Activated CD4-positive, alpha-beta T cell treated with anti-CD3 and anti-CD28 coated beads, Interleukin-2, amount 10 ng/mL, durations not matched to agents 7 days and 5 days (primary cell): Measurements from ENCODE around the gene SFXN2. TPM values are rescaled to one million over a fixed set of nuclear protein-coding genes. Genes with fewer than 3 reads are reported as not detected.
A peak's percentile ranks its signal among the peaks of the same experiment; 100 is the strongest.
"Not testable (repeated sequence)": the region's sequence is repeated elsewhere in the genome, so short reads cannot be mapped to it uniquely, and the experiment has no call there.

Experiments used
- CTCF ChIA-PET: fragments of 350-600 bp; sonication (Branson Sonifier 250); formaldehyde crosslinking; loops from one replicate; lab custom pipeline; 2021; ENCODE audit warnings: antibody characterized with exemption; lab: Charles Lee
- POLR2A ChIA-PET: fragments of 350-600 bp; sonication (Branson Sonifier 250); formaldehyde crosslinking; loops from one replicate; lab custom pipeline; 2021; ENCODE audit warnings: antibody characterized with exemption; lab: Charles Lee
- DNase-seq: peaks from one replicate; pipeline ENCODE4 v3.0.0-alpha.2; 2020
- H3K27ac Mint-ChIP-seq: one replicate; pipeline ENCODE4 v1.8.0; 2021; ENCODE audit warnings: mild to moderate bottlenecking, moderate library complexity, mixed read lengths
- H3K27me3 Mint-ChIP-seq: one replicate; pipeline ENCODE4 v1.8.0; 2021; ENCODE audit warnings: mixed read lengths
- H3K36me3 Mint-ChIP-seq: one replicate; pipeline ENCODE4 v1.8.0; 2021; ENCODE audit warnings: low read depth, mixed read lengths
- H3K4me1 Mint-ChIP-seq: one replicate; pipeline ENCODE4 v1.8.0; 2021; ENCODE audit warnings: mixed read lengths
- H3K4me3 Mint-ChIP-seq: one replicate; pipeline ENCODE4 v1.8.0; 2021; ENCODE audit warnings: mild to moderate bottlenecking, moderate library complexity, mixed read lengths
- H3K9me3 Mint-ChIP-seq: one replicate; pipeline ENCODE4 v1.8.0; 2021; ENCODE audit warnings: mixed read lengths
- total RNA-seq, 2 experiments: library from RNA; stranded (reverse); gene quantifications; one replicate each; pipeline ENCODE4 v1.2.3, GENCODE V29; 2021

Gene SFXN2
- total RNA-seq, result 10 to 100 TPM; 20.7 to 23.6 TPM

GRCh38 chr10:102714621-102715455 is at the start of gene SFXN2:
SFXN2 (plus strand) TSS chr10:102714636; CDS start chr10:102726637, 12,001 bp downstream.
- Mint-ChIP-seq H3K9me3 (no peaks in the 10 kb centered on the region), H3K4me1 (peaks cover 60% of the 10 kb centered on the region), H3K27me3 (no peaks in the 10 kb centered on the region), H3K27ac (peak within 1 kb of the TSS; percentile 82), H3K36me3 (peaks cover 12% of the 10 kb centered on the region), H3K4me3 (peak within 1 kb of the TSS; percentile 81)
- DNase-seq, result peak; percentile 71
- ChIA-PET CTCF (interaction anchor here (0.6 to 2.1 kb wide), 15 partner anchors 10 to 361 kb away, joined by 3 to 14 read pairs (median 5); partner anchors contain the start of gene WBP1L), POLR2A (interaction anchor here (0.7 to 0.9 kb wide), 4 partner anchors 41 to 1203 kb away, joined by 3 to 4 read pairs (median 3); no protein-coding TSS in a partner anchor)

- H3K27me3 Mint-ChIP-seq, result no peaks in the 10 kb centered on the region
- CTCF ChIA-PET, result interaction anchor here (0.7 to 1.3 kb wide), 4 partner anchors 10 to 89 kb away, joined by 3 to 6 read pairs (median 3); partner anchors contain the start of gene TRIM8
- H3K4me1 Mint-ChIP-seq, result peaks cover 28% of the 10 kb centered on the region
- no peak overlapping the region for H3K27ac Mint-ChIP-seq
- no peak overlapping the region for H3K4me3 Mint-ChIP-seq
- DNase-seq, result no peak
- POLR2A ChIA-PET, result no interaction called here
- H3K9me3 Mint-ChIP-seq, result no peaks in the 10 kb centered on the region
- H3K36me3 Mint-ChIP-seq, result no peaks in the 10 kb centered on the region
Observed at GRCh38 chr10:102665904-102666509, 48.4 kb upstream of the SFXN2 start.

DNA sequence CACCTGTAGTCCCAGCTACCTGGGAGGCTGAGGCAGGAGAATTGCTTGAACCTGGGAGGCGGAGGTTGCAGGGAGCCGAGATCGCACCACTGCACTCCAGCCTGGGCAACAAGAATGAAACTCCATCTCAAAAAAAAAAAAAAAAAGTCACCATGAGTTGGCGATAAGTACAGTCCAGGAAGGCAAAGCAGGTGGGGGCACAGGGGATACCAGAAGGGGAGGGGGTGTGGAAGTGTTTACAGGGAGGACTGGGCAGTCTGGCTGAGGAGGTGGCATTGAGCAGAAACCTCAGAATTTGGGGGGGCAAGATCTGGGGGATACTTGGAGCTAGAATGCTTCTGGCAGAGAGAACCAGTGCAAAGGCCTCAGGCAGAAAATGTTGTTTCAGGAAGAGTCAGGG is 47.0 kb upstream of the SFXN2 start:
- CTCF ChIA-PET, result interaction anchor here (3.1 kb wide), 1 partner anchor 11 kb away, joined by 14 read pairs; no protein-coding TSS in a partner anchor

DNA sequence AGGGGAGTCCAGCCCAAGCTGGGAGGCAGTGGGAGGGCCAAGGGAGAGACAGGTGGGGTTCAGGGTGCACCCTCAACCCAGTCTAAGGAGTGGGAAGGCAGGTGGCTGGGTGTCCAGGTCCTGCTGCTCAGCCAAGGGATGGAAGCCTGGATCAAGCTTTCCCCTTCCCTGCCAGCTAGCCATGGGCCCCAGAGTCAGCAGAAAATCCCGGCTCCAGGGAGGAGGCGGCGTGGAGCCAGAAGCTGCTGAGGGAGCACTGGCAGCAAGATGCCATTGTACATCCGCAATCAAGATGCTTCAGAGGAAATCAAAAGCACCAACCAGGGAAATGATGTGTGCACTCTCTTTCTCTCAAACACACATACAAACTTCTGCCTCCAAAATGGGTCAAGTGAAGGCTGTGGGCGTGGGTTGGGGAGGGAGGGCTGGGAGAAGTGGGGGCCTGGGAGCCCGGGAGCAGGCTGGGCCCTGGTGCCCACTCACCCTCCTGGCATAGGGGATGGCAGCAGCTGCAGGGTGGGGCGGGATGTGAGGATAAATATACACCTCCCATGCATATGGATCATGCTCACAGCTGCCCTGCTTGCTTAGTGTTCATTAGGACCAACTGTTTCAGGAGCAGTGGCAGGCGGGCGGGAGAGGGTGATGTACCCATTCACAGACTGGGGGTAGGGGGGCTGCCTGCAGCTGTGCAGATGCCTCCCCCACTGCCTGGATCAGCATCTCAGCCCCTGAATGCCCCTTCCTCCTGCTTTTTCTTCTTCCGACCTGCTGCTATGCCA is 45.9 kb upstream of the SFXN2 start:
- DNase-seq, result no peak
- Mint-ChIP-seq H3K4me3 (no peak overlapping the region), H3K4me1 (peaks cover 22% of the 10 kb centered on the region), H3K9me3 (no peaks in the 10 kb centered on the region), H3K27ac (peak overlapping the region; percentile 6), H3K36me3 (no peaks in the 10 kb centered on the region), H3K27me3 (no peaks in the 10 kb centered on the region)
- ChIA-PET CTCF (interaction anchor here (0.6 to 3.1 kb wide), 7 partner anchors 8 to 52 kb away, joined by 3 to 14 read pairs (median 5); partner anchors contain the start of gene TRIM8), POLR2A (no interaction called here)

More for the DNA sequence above, 47.0 kb upstream of the SFXN2 start:
- DNase-seq, H3K4me3 Mint-ChIP-seq, POLR2A ChIA-PET, H3K27me3 Mint-ChIP-seq, H3K9me3 Mint-ChIP-seq, H3K27ac Mint-ChIP-seq, H3K36me3 Mint-ChIP-seq: not testable (repeated sequence)
- peaks cover 15% of the 10 kb centered on the region for H3K4me1 Mint-ChIP-seq

GRCh38 chr10:102669206-102670064 is 45.0 kb upstream of the SFXN2 start:
- CTCF ChIA-PET, result interaction anchor here (0.6 to 3.1 kb wide), 15 partner anchors 9 to 270 kb away, joined by 3 to 14 read pairs (median 4); partner anchors contain the start of genes ARL3, SFXN2, SUFU and TRIM8
- POLR2A ChIA-PET, result no interaction called here
- no peaks in the 10 kb centered on the region for H3K9me3 Mint-ChIP-seq
- H3K27ac Mint-ChIP-seq, result peak overlapping the region; percentile 9
- H3K36me3 Mint-ChIP-seq, result no peaks in the 10 kb centered on the region
- peaks cover 30% of the 10 kb centered on the region for H3K4me1 Mint-ChIP-seq
- no peaks in the 10 kb centered on the region for H3K27me3 Mint-ChIP-seq
- DNase-seq, result no peak
- H3K4me3 Mint-ChIP-seq, result no peak overlapping the region

- no peak overlapping the region for H3K4me3 Mint-ChIP-seq
- H3K9me3 Mint-ChIP-seq, result no peaks in the 10 kb centered on the region
- H3K4me1 Mint-ChIP-seq, result peaks cover 37% of the 10 kb centered on the region
- CTCF ChIA-PET, result interaction anchor here (0.6 to 3.1 kb wide), 13 partner anchors 8 to 271 kb away, joined by 3 to 14 read pairs (median 4); partner anchors contain the start of genes ARL3, SFXN2, SUFU and TRIM8
- peaks cover 4% of the 10 kb centered on the region for H3K36me3 Mint-ChIP-seq
- POLR2A ChIA-PET, result no interaction called here
- no peaks in the 10 kb centered on the region for H3K27me3 Mint-ChIP-seq
- no peak for DNase-seq
- peak overlapping the region; percentile 9 for H3K27ac Mint-ChIP-seq
Observed at GRCh38 chr10:102670065-102670670, 44.3 kb upstream of the SFXN2 start.

DNA sequence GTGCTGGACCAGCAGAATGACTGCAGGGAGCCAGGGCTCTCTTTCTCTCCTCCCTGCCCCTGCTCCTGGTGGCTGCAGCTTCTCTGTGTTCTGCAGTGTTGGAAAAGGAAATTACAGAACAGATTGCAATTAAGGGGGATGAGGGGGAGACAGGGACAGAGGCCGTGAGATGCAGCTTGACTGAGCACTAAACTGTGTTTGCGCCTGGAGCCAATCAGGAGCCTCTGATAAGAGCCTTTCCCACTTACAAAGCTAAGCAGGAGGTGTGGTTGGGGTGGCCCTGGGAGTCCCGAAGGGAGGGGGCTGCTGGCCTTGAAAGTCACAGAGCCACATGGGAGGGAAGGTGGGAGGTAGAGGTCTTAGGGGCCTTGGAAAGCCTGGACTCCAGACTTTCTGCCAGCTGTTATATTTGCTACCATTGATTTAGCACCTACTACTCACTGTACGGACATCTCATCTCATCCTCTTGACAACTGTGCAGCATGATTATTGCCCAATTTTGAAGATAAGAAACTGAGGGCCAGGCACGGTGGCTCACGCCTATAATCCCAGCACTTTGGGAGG is 43.5 kb upstream of the SFXN2 start:
- H3K4me3 Mint-ChIP-seq, result no peak overlapping the region
- H3K27ac Mint-ChIP-seq, result no peak overlapping the region
- no peaks in the 10 kb centered on the region for H3K9me3 Mint-ChIP-seq
- CTCF ChIA-PET, result interaction anchor here (0.9 to 2.2 kb wide), 5 partner anchors 10 to 50 kb away, joined by 3 to 7 read pairs (median 4); no protein-coding TSS in a partner anchor
- H3K4me1 Mint-ChIP-seq, result peaks cover 45% of the 10 kb centered on the region
- DNase-seq, result no peak
- POLR2A ChIA-PET, result no interaction called here
- H3K27me3 Mint-ChIP-seq, result no peaks in the 10 kb centered on the region
- peaks cover 4% of the 10 kb centered on the region for H3K36me3 Mint-ChIP-seq

DNA sequence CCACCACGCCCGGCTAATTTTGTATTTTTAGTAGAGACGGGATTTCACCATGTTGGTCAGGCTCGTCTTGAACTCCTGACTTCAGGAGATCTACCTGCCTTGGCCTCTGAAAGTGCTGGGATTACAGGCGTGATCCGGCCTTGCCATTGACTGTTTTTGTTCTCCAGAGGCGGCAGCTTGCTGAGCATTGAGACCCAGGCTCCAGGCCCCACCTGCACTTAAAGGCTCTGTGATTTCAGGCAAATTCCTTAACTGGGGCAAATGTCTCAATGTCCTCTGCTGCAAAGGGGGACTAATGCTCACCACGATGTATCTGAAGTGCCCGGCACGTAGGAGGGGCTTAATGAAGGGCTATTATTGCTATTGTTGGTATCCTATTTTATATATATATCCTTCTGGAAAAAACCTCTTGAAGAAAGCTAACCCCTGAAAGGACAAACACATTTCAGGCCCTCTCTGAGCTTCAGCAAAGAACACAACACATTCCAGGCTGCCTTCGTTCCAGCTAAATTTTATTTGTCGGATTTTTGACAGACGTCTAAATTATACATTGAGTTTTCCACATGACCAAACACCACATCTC is 41.1 kb upstream of the SFXN2 start:
- H3K36me3 Mint-ChIP-seq, result peaks cover 4% of the 10 kb centered on the region
- peak overlapping the region; percentile 85 for H3K27ac Mint-ChIP-seq
- POLR2A ChIA-PET, result no interaction called here
- CTCF ChIA-PET, result interaction anchor here (1.2 to 5.6 kb wide), 3 partner anchors 12 to 28 kb away, joined by 3 to 22 read pairs (median 7); partner anchors contain the start of gene TRIM8
- no peaks in the 10 kb centered on the region for H3K9me3 Mint-ChIP-seq
- peak overlapping the region; percentile 63 for H3K4me3 Mint-ChIP-seq
- no peak for DNase-seq
- H3K4me1 Mint-ChIP-seq, result peaks cover 46% of the 10 kb centered on the region
- no peaks in the 10 kb centered on the region for H3K27me3 Mint-ChIP-seq

GRCh38 chr10:102673819-102674511 is 40.5 kb upstream of the SFXN2 start:
- Mint-ChIP-seq H3K4me3 (peak overlapping the region; percentile 63), H3K27me3 (no peaks in the 10 kb centered on the region), H3K36me3 (peaks cover 4% of the 10 kb centered on the region), H3K9me3 (no peaks in the 10 kb centered on the region), H3K4me1 (peaks cover 48% of the 10 kb centered on the region), H3K27ac (peak overlapping the region; percentile 85)
- peak; percentile 92 for DNase-seq
- POLR2A ChIA-PET, result interaction anchor here (1.0 kb wide), 1 partner anchor 40 kb away, joined by 3 read pairs; the partner anchor contains the start of genes ARL3 and SFXN2
- CTCF ChIA-PET, result interaction anchor here (1.0 to 5.6 kb wide), 4 partner anchors 13 to 39 kb away, joined by 3 to 22 read pairs (median 6); partner anchors contain the start of gene TRIM8

DNA sequence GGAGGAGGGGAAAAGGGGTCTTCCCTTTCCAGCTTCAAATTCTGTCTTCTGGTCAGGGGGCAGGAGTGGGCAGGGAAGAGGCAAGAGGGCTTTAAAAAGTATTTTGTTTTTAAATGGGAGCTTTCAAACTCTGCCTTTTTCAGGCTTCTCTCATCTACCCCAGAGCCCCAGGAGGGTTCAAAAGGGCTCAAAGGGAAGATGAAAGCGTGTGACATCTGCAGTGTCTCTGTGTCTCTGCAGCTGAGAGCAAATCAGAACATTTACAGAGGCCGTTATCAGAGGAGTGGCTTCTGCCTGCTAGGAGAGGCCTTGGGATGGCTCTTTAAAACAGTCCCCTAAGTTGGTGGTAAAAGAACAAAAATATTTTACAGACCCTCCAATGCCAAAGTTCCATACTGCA is 39.9 kb upstream of the SFXN2 start:
- Mint-ChIP-seq H3K4me1 (peaks cover 49% of the 10 kb centered on the region), H3K36me3 (peaks cover 4% of the 10 kb centered on the region), H3K9me3 (no peaks in the 10 kb centered on the region), H3K4me3 (peak overlapping the region; percentile 63), H3K27ac (peak overlapping the region; percentile 85), H3K27me3 (no peaks in the 10 kb centered on the region)
- CTCF ChIA-PET, result interaction anchor here (1.0 to 5.6 kb wide), 5 partner anchors 14 to 39 kb away, joined by 3 to 22 read pairs (median 8); partner anchors contain the start of gene TRIM8
- POLR2A ChIA-PET, result interaction anchor here (1.0 kb wide), 1 partner anchor 40 kb away, joined by 3 read pairs; the partner anchor contains the start of genes ARL3 and SFXN2
- DNase-seq, result peak; percentile 62
